Skeletal muscle cell (primary cell): ENCODE results near the gene GBA3.

Experiments
- DNase-seq: peaks from one replicate; pipeline ENCODE4 v3.0.0-alpha.2; 2010; ENCODE audit warnings: low read depth
- H3K4me3 ChIP-seq: 2 replicates; pipeline ENCODE4 v1.5.1; 2011; ENCODE audit warnings: low read depth, mild to moderate bottlenecking, control low read depth, low read length, moderate library complexity

GBA3 gene

GRCh38 chr4:22762548-22762947, 69.8 kb downstream of the GBA3 start:
- DNase-seq = no peak
- H3K4me3 ChIP-seq = no peak overlapping the region

DNA sequence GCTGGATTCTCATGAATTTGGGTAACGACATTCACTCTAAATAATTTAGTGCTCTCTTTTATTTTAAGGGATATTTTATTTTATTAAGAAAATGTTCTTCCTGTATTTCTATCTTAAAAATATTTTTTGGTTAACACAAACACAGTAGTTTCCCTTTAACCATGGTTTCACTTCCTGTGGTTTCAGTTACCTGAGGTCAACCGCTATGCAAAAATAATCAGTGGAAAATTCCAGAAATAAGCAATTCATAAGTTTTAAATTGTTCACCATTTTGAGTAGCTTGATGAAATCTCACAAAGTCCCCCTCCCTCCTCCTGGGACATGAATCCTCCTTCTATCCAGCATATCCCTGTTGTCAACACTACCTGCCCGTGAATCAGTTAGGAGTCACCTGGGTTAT, 71.4 kb downstream of the GBA3 start:
- DNase-seq = no peak
- no peak overlapping the region for H3K4me3 ChIP-seq

- H3K4me3 ChIP-seq = no peak overlapping the region
These were observed 73.3 kb downstream of the GBA3 start for GRCh38 chr4:22766068-22766467.

GRCh38 chr4:22778547-22779163, 85.9 kb downstream of the GBA3 start:
- DNase-seq = no peak
- no peak overlapping the region for H3K4me3 ChIP-seq

More at GRCh38 chr4:22766068-22766467, 73.3 kb downstream of the GBA3 start:
- no peak for DNase-seq

DNA sequence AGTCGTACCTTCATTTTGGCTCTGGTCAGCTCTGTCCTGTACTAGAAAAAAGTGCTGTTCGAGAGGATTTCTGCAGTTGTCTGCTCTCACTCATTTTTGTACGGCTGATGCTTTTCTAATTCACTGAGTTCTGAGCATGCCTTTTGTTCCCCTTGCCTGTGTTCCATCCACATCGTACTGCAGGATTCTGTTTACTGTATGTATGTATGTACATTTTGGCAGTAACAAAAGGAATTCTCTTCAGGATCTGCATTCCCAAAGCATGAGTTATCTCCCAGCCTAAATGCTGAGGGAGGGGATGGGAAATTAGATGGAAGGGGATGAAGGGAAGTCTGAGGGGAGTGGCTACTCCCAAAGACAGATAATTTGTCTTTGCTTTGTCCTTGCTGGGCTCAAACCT, 87.6 kb downstream of the GBA3 start:
- H3K4me3 ChIP-seq = no peak overlapping the region
- DNase-seq = no peak

DNA sequence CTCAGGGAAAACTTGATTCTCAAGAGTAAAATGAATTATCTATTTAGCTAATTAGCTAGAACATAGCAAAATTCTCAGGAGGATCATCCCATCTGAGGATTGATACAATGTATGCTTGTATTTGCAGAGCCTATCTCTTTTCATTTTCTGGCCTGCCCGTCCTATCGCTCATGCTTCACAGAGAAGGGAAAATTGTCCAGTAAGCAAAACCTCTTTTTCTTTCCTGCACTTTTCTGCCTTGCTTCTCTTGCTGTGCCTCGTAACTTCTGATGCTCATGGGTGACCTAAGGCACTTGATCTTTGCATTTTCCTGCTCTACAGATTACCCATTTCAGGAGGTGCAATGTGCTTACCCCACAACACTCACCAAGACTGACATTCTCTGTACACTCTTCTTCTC, 88.1 kb downstream of the GBA3 start:
- no peak overlapping the region for H3K4me3 ChIP-seq
- no peak for DNase-seq

DNA sequence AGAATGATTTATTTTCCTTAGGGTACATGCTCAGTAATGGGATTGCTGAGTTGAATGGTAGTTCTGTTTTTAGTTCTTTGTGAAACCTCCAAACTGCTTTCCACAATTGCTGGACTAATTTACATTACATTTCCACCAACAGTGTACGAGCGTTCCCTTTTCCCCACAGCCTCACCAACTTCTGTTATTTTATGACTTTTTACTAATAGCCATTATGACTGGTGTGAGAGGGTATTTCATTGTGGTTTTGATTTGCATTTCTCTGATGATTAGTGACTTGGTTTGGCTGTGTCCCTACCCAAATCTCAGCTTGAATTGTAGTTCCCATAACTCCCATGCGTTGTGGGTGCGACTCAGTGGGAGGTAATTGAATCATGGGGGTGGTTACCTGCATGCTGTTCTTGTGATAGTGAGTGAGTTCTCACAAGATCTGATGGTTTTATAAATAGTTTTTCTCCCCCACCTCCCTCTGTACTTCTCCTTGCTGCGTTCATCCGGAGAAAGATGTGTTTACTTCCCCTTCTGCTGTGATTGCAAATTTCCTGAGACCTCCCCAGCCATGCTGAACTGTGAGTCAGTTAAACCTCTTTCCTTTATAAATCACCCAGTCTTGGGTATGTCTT, 95.1 kb downstream of the GBA3 start:
- H3K4me3 ChIP-seq = no peak overlapping the region
- no peak for DNase-seq

DNA sequence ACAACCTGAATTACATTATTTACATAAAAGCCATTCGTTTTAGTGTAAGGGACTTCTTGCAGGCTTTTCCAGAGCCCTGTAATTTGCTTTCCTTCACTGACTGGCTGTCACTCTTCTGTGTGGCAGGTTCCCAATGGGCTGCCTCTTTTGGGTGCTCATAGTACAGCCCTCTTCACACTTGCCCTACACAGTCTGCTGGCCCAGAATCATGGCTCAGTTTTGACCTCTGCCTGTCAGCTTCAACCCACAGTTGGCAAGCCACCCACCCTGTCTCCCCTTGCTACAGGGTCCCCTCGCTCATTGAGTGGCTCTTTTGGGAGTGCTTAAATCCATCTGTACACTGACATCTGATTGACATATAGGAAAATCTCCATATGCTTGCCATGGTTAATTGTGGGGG, 97.9 kb downstream of the GBA3 start:
- DNase-seq = no peak
- no peak overlapping the region for H3K4me3 ChIP-seq

- H3K4me3 ChIP-seq = no peak overlapping the region
- no peak for DNase-seq
These were observed 102.0 kb downstream of the GBA3 start for GRCh38 chr4:22794732-22795131.

DNA sequence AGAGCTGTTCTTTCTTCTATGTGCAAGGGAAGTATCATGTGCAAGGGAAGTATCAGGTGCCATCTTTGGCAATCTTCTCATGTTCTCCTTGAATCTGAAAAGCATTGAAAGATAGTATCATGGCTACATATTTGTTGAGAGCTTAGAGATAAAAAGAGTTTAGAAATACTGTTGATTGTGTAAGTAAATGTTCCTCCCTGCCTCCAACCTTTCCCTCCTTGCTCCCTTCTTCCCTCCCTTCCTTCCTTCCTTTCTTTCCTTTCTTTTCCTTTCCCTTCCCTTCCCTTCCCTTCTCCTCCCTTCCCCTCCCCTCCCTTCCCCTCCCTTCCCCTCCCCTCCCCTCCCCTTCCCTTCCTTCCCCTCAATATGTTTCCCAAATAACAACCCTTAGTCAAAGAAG, 108.7 kb downstream of the GBA3 start:
- H3K4me3 ChIP-seq = no peak overlapping the region
- DNase-seq = no peak

GRCh38 chr4:22802876-22803275, 110.1 kb downstream of the GBA3 start:
- no peak overlapping the region for H3K4me3 ChIP-seq
- DNase-seq = no peak

DNA sequence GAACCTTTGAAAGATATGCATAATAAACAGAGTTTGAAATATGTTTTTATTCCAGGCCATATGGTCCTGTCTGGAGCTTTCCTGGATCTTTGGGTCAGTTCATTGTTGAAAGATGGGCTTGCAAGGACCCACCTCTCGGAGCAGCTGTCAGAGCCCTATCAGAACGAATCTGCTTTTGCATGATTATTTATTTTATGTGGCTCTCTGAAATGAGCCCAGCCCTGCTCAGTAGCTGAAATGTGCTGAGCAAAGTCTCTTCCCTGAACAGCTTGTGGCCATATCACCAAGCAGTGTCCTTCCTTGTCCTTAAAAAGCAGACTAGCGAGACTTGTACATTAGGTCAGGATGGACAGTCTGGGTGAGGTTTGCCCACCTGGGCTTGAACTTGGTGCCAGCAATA, 110.8 kb downstream of the GBA3 start:
- H3K4me3 ChIP-seq = no peak overlapping the region
- no peak for DNase-seq

GRCh38 chr4:22814906-22815305, 122.2 kb downstream of the GBA3 start:
- no peak for DNase-seq

DNA sequence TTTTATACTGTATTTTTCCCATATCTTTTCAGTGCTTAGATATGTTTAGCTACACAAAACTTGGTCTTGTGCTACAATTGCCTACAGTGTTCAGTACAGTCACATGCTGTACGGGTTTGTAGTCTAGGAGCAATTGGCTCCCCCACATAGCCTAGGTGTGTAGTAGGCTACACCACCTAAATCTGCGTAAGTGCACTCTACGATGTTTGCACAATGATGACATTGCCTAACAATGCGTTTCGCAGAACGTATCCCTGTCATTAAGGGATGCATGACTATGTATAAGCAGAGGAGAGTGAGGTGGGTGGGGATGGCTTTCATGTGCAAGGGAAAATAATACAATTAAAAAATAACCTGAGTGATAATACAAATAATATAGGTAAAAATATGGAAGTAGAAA, 131.4 kb downstream of the GBA3 start:
- no peak overlapping the region for H3K4me3 ChIP-seq
- no peak for DNase-seq

More at GRCh38 chr4:22814906-22815305, 122.2 kb downstream of the GBA3 start:
- no peak overlapping the region for H3K4me3 ChIP-seq

GRCh38 chr4:22842360-22843018, 149.8 kb downstream of the GBA3 start:
- no peak for DNase-seq
- no peak overlapping the region for H3K4me3 ChIP-seq

DNA sequence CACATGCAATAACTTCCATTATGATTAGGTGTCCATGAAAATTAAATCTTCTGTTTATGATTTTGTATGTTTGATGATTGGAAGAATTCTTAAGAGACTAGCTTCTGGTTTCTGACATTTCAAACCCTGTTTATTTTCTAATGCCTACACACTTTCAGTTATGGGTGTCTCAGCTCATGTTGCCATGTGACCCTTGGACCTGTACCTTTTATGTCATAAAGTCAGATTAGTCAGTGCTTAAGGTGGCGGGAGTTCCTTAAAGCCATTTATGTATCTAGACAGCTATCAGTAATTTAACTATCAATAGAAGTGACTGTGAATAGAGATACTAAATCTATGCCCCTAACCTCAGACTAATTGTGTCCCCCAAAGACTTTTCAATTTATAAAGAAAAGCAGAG, 155.6 kb downstream of the GBA3 start:
- no peak overlapping the region for H3K4me3 ChIP-seq
- no peak for DNase-seq

DNA sequence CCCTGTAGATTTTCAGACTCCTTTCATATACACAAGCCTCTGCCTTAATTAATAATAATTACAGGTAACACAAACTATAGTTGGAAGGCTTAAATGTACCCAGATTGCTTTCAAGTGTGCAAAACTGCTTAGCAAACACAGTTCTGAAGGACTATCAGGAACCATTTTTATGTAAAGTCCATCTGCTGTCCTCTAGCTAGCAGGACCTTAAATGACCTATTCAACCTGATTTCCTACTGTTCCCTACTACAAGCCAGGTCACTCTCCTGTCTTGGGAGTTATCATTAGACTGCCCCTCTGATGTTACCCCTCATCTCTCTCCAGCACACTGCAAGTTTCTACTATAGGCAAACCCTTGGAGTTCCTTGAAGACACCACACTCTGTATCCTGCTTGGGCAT, 157.3 kb downstream of the GBA3 start:
- no peak overlapping the region for H3K4me3 ChIP-seq

GRCh38 chr4:22850630-22851029, 157.9 kb downstream of the GBA3 start:
- no peak for DNase-seq
- H3K4me3 ChIP-seq = no peak overlapping the region

More for the DNA sequence above, 157.3 kb downstream of the GBA3 start:
- DNase-seq = no peak

DNA sequence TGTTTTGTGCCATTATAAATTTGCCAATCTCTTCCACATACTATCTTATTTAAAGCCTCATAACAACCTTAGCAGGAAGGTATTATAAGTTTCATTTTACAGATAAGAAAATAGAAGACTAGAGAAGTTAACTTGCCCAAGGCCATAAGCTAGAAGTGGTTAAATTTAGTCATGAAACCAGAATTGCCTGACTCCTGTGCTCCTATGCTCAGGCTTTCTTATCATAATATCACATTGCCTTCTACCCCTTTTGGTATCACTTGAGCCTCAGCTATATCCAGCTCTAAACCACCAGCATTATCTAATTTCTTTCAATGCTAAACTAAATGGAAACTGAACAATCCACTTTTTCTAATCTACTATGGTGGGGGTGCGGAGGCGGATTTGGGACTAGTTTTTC, 164.7 kb downstream of the GBA3 start:
- H3K4me3 ChIP-seq = no peak overlapping the region
- DNase-seq = no peak

- DNase-seq = no peak
- no peak overlapping the region for H3K4me3 ChIP-seq
These were observed 166.6 kb downstream of the GBA3 start for GRCh38 chr4:22859318-22859717.
